ENCODE measurements around the gene DEUP1.

DEUP1 gene

DNA sequence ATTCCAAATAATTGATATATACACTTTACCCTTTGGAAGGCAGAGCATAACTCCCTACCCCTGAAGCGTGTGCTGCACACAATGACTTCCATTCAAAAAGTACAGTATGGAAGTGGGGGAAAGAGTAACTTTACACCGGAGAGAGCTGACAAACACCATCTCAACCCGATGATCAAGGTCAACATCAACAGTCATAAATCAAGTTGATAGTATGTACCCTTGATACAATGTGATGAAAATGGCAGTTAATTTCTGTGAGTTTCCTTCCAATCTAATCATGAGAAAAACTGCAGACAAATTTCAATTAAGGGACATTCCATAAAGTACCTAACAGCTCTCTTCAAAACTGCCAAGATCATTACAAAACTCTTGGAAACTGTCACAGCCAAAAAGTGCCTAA lies 6.0 kb upstream of the DEUP1 start:
- no peak for TF ChIP-seq GLIS3 (CRISPR knock-in tag; IDR thresholded peaks at IDR 0.05)
- TF ChIP-seq PPARA (CRISPR knock-in tag; IDR thresholded peaks at IDR 0.05; ENCODE audit: borderline replicate concordance) = no peak
- TF ChIP-seq CSDC2 (CRISPR knock-in tag; IDR thresholded peaks at IDR 0.05) = no peak
- TF ChIP-seq SNAI2 (CRISPR knock-in tag; IDR thresholded peaks at IDR 0.05) = no peak
- no peak for TF ChIP-seq ZFP30 (CRISPR knock-in tag; IDR thresholded peaks at IDR 0.05)
- TF ChIP-seq, protein P1, sequence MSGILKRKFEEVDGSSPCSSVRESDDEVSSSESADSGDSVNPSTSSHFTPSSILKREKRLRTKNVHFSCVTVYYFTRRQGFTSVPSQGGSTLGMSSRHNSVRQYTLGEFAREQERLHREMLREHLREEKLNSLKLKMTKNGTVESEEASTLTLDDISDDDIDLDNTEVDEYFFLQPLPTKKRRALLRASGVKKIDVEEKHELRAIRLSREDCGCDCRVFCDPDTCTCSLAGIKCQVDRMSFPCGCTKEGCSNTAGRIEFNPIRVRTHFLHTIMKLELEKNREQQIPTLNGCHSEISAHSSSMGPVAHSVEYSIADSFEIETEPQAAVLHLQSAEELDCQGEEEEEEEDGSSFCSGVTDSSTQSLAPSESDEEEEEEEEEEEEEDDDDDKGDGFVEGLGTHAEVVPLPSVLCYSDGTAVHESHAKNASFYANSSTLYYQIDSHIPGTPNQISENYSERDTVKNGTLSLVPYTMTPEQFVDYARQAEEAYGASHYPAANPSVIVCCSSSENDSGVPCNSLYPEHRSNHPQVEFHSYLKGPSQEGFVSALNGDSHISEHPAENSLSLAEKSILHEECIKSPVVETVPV (CRISPR knock-in tag; IDR thresholded peaks at IDR 0.05) = no peak
- no peak for ATAC-seq

DNA sequence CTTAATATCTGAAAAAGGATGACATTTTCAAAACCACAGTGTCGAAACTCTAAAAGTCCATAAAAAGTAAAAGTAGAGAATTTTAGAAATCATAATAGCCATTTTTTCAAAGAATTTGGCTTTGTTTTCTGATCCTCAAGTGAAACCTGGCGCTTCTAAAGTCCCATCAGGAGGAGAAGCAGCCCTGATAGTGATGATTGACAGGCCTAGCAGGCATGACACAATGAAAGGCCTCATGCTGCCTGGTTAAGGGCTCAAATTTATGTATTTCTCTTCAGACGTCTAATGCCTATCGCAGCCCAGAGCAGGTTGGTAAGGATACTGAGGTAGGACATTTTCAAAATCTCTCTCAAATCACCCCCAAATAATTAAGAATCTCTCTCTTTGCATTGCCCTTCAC lies 3.9 kb upstream of the DEUP1 start:
- no peak for TF ChIP-seq SNAI2 (CRISPR knock-in tag; IDR thresholded peaks at IDR 0.05)
- TF ChIP-seq ZNF70 (CRISPR knock-in tag; IDR thresholded peaks at IDR 0.05) = no peak
- no peak for TF ChIP-seq PPARA (CRISPR knock-in tag; IDR thresholded peaks at IDR 0.05; ENCODE audit: borderline replicate concordance)
- no peak for ATAC-seq

DNA sequence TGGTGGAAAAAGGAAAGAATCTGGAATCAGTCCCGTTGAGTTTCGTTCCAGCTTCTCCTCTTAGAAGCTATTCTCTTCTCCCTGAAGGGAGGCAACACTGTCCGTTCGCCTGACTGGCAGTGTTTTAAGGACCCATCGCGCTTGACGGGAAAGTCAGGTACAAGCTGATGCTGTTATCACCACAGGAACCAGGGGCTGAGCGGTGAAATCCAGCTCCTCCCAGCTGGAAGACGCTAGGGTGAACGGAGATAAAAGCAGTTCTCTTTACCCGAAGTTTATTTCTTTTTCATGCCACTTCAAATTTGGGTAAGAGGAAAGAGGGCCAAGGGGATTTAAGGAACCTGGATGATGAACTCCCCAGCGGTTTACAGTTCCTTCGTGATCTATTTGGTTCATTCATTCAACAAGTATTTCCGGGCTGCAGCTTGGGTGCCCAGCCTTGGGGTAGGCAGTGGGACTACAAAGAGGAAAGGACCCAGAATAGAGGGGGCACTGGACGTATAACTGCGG lies 551 bp upstream of the DEUP1 start:
- TF ChIP-seq, protein P2, sequence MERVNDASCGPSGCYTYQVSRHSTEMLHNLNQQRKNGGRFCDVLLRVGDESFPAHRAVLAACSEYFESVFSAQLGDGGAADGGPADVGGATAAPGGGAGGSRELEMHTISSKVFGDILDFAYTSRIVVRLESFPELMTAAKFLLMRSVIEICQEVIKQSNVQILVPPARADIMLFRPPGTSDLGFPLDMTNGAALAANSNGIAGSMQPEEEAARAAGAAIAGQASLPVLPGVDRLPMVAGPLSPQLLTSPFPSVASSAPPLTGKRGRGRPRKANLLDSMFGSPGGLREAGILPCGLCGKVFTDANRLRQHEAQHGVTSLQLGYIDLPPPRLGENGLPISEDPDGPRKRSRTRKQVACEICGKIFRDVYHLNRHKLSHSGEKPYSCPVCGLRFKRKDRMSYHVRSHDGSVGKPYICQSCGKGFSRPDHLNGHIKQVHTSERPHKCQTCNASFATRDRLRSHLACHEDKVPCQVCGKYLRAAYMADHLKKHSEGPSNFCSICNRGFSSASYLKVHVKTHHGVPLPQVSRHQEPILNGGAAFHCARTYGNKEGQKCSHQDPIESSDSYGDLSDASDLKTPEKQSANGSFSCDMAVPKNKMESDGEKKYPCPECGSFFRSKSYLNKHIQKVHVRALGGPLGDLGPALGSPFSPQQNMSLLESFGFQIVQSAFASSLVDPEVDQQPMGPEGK (CRISPR knock-in tag; IDR thresholded peaks at IDR 0.05; ENCODE audit: borderline replicate concordance) = no peak
- TF ChIP-seq RARB (CRISPR knock-in tag; IDR thresholded peaks at IDR 0.05) (no peak), ZNF70 (CRISPR knock-in tag; IDR thresholded peaks at IDR 0.05) (no peak), ZFP3 (CRISPR knock-in tag; IDR thresholded peaks at IDR 0.05) (no peak), PPARA (CRISPR knock-in tag; IDR thresholded peaks at IDR 0.05; ENCODE audit: borderline replicate concordance) (no peak), GLIS3 (CRISPR knock-in tag; IDR thresholded peaks at IDR 0.05) (no peak), TOX (CRISPR knock-in tag; IDR thresholded peaks at IDR 0.05; ENCODE audit: borderline replicate concordance) (no peak), CSDC2 (CRISPR knock-in tag; IDR thresholded peaks at IDR 0.05) (no peak), ZNF565 (CRISPR knock-in tag; conservative IDR thresholded peaks at IDR 0.05; ENCODE audit: low read depth) (no peak), ZNF8 (CRISPR knock-in tag; IDR thresholded peaks at IDR 0.05) (no peak), ESRRG (CRISPR knock-in tag; IDR thresholded peaks at IDR 0.05) (no peak), OSR1 (CRISPR knock-in tag; IDR thresholded peaks at IDR 0.05) (no peak), ZC3H10 (CRISPR knock-in tag; IDR thresholded peaks at IDR 0.05) (no peak), TCF4 (CRISPR knock-in tag; IDR thresholded peaks at IDR 0.05; ENCODE audit: borderline replicate concordance) (no peak), ZFP30 (CRISPR knock-in tag; IDR thresholded peaks at IDR 0.05) (no peak)
- TF ChIP-seq, protein P1 (CRISPR knock-in tag; IDR thresholded peaks at IDR 0.05) = no peak
- TF ChIP-seq, protein P3, sequence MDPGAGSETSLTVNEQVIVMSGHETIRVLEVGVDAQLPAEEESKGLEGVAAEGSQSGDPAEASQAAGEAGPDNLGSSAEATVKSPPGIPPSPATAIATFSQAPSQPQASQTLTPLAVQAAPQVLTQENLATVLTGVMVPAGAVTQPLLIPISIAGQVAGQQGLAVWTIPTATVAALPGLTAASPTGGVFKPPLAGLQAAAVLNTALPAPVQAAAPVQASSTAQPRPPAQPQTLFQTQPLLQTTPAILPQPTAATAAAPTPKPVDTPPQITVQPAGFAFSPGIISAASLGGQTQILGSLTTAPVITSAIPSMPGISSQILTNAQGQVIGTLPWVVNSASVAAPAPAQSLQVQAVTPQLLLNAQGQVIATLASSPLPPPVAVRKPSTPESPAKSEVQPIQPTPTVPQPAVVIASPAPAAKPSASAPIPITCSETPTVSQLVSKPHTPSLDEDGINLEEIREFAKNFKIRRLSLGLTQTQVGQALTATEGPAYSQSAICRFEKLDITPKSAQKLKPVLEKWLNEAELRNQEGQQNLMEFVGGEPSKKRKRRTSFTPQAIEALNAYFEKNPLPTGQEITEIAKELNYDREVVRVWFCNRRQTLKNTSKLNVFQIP (CRISPR knock-in tag; IDR thresholded peaks at IDR 0.05; ENCODE audit: borderline replicate concordance, low read depth) = no peak
- TF ChIP-seq, protein P4, sequence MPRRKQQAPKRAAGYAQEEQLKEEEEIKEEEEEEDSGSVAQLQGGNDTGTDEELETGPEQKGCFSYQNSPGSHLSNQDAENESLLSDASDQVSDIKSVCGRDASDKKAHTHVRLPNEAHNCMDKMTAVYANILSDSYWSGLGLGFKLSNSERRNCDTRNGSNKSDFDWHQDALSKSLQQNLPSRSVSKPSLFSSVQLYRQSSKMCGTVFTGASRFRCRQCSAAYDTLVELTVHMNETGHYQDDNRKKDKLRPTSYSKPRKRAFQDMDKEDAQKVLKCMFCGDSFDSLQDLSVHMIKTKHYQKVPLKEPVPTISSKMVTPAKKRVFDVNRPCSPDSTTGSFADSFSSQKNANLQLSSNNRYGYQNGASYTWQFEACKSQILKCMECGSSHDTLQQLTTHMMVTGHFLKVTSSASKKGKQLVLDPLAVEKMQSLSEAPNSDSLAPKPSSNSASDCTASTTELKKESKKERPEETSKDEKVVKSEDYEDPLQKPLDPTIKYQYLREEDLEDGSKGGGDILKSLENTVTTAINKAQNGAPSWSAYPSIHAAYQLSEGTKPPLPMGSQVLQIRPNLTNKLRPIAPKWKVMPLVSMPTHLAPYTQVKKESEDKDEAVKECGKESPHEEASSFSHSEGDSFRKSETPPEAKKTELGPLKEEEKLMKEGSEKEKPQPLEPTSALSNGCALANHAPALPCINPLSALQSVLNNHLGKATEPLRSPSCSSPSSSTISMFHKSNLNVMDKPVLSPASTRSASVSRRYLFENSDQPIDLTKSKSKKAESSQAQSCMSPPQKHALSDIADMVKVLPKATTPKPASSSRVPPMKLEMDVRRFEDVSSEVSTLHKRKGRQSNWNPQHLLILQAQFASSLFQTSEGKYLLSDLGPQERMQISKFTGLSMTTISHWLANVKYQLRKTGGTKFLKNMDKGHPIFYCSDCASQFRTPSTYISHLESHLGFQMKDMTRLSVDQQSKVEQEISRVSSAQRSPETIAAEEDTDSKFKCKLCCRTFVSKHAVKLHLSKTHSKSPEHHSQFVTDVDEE (CRISPR knock-in tag; IDR thresholded peaks at IDR 0.05) = no peak
- no peak for ATAC-seq

DNA sequence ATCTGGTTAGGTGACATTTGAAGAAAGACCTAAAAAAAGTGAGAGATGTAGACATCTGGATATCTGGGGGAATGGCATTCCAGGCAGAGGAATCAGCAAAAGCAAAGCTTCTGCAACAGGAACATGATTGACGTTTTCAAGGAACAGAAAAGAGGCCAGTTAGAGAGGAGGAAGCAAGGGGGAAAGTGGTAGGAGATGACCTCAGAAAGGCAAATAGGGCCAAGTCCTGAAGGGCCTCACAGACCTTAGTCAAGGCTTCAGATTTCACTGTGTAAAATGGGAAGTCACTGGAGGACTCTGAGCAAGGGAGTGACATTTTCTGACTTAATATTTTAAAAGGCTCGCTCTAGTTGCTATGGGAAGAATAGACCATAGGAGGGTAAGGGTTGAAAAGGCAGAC lies 9.7 kb downstream of the DEUP1 start:
- no peak for ATAC-seq
- TF ChIP-seq ESRRG (CRISPR knock-in tag; IDR thresholded peaks at IDR 0.05) (no peak), TOX (CRISPR knock-in tag; IDR thresholded peaks at IDR 0.05; ENCODE audit: borderline replicate concordance) (no peak), TCF4 (CRISPR knock-in tag; IDR thresholded peaks at IDR 0.05; ENCODE audit: borderline replicate concordance) (no peak), OSR1 (CRISPR knock-in tag; IDR thresholded peaks at IDR 0.05) (no peak), RARB (CRISPR knock-in tag; IDR thresholded peaks at IDR 0.05) (no peak), ZC3H10 (CRISPR knock-in tag; IDR thresholded peaks at IDR 0.05) (no peak), ZFP30 (CRISPR knock-in tag; IDR thresholded peaks at IDR 0.05) (no peak), ZNF8 (CRISPR knock-in tag; IDR thresholded peaks at IDR 0.05) (no peak), ARNTL (CRISPR knock-in tag; IDR thresholded peaks at IDR 0.05; ENCODE audit: borderline replicate concordance, low read depth) (no peak), SNAI2 (CRISPR knock-in tag; IDR thresholded peaks at IDR 0.05) (no peak), ZNF70 (CRISPR knock-in tag; IDR thresholded peaks at IDR 0.05) (no peak), ISL1 (CRISPR knock-in tag; IDR thresholded peaks at IDR 0.05) (no peak), BACH2 (CRISPR knock-in tag; IDR thresholded peaks at IDR 0.05; ENCODE audit: borderline replicate concordance) (no peak), ZFP3 (CRISPR knock-in tag; IDR thresholded peaks at IDR 0.05) (no peak)
- TF ChIP-seq, protein P2 (CRISPR knock-in tag; IDR thresholded peaks at IDR 0.05; ENCODE audit: borderline replicate concordance) = no peak
- TF ChIP-seq, protein P1 (CRISPR knock-in tag; IDR thresholded peaks at IDR 0.05) = no peak
